OCI-LY1 (cell line): Measurements from ENCODE around the gene CREB5.

ENCODE experiments used
- CTCF ChIP-seq: fragments of 200-600 bp; sonication (generic), shearing (Covaris generic); IDR thresholded peaks from 2 replicates; pipeline ENCODE4 v1.5.1; 2017; ENCODE audit warnings: mild to moderate bottlenecking, antibody characterized with exemption, low read length, moderate library complexity, mixed read lengths
- EZH2 ChIP-seq: fragments of 200-600 bp; sonication (generic), shearing (Covaris generic); IDR thresholded peaks from 2 replicates; pipeline ENCODE4 v1.8.0; 2017; ENCODE audit warnings: borderline replicate concordance, mixed run types, mild to moderate bottlenecking, antibody characterized with exemption, low read length, moderate library complexity, mixed read lengths

GRCh38 chr7:28602282-28602681 is 190.0 kb downstream of the CREB5 start:
- no peak for TF ChIP-seq CTCF
- no peak for TF ChIP-seq EZH2
